ENCODE measurements around the gene KLHL35.
"Not testable (repeated sequence)": the region's sequence is repeated elsewhere in the genome, so short reads cannot be mapped to it uniquely, and the experiment has no call there.

The KLHL35 gene

GRCh38 chr11:75422248-75423231, 10.5 kb downstream of the KLHL35 start:
- DNase-seq (ENCODE audit: low spot score), result no peak

- no peak for DNase-seq (ENCODE audit: low spot score)
Measured at GRCh38 chr11:75421902-75422247, 11.1 kb downstream of the KLHL35 start.

- DNase-seq (ENCODE audit: low spot score), result no peak
Measured at GRCh38 chr11:75421035-75421602, 11.9 kb downstream of the KLHL35 start.

- DNase-seq (ENCODE audit: low spot score), result no peak
Measured at GRCh38 chr11:75420224-75421034, 12.6 kb downstream of the KLHL35 start.

GRCh38 chr11:75413864-75414263, 19.1 kb downstream of the KLHL35 start:
- DNase-seq (ENCODE audit: low spot score), result no peak

- DNase-seq (ENCODE audit: low spot score), result not testable (repeated sequence)
Measured at GRCh38 chr11:75413146-75413545, 19.9 kb downstream of the KLHL35 start.

- not testable (repeated sequence) for DNase-seq (ENCODE audit: low spot score)
Measured at GRCh38 chr11:75409971-75410370, 23.0 kb downstream of the KLHL35 start.

- no peak for DNase-seq (ENCODE audit: low spot score)
Measured at GRCh38 chr11:75408957-75409219, 24.1 kb downstream of the KLHL35 start.

GRCh38 chr11:75406338-75406777, 26.6 kb downstream of the KLHL35 start:
- no peak for DNase-seq (ENCODE audit: low spot score)

GRCh38 chr11:75403983-75404658, 28.9 kb downstream of the KLHL35 start:
- DNase-seq (ENCODE audit: low spot score), result no peak

- DNase-seq (ENCODE audit: low spot score), result no peak
Measured at GRCh38 chr11:75403037-75403436, 30.0 kb downstream of the KLHL35 start.

GRCh38 chr11:75402002-75402773, 30.8 kb downstream of the KLHL35 start:
- DNase-seq (ENCODE audit: low spot score), result no peak

- DNase-seq (ENCODE audit: low spot score), result no peak
Measured at GRCh38 chr11:75400146-75400865, 32.7 kb downstream of the KLHL35 start.

GRCh38 chr11:75399344-75400145, 33.5 kb downstream of the KLHL35 start, which contains the start of gene RPS3:
RPS3 (plus strand) TSS chr11:75399518; CDS start chr11:75399548, 30 bp downstream.
- DNase-seq (ENCODE audit: low spot score), result peak; percentile 85

GRCh38 chr11:75398906-75399305, 34.1 kb downstream of the KLHL35 start:
- DNase-seq (ENCODE audit: low spot score), result no peak

- no peak for DNase-seq (ENCODE audit: low spot score)
Measured at GRCh38 chr11:75394085-75394840, 38.7 kb downstream of the KLHL35 start.

- no peak for DNase-seq (ENCODE audit: low spot score)
Measured at GRCh38 chr11:75389925-75390324, 43.1 kb downstream of the KLHL35 start.

- DNase-seq (ENCODE audit: low spot score), result no peak
Measured at GRCh38 chr11:75389276-75389605, 43.8 kb downstream of the KLHL35 start.

All from CD4-positive, alpha-beta T cell treated with Interleukin-6 at 100 ng/mL for 8 hours (primary cell).